Neural crest cell (in vitro differentiated cells): ENCODE data around the gene BSN. TPM values are rescaled to one million over a fixed set of nuclear protein-coding genes. Genes with fewer than 3 reads are reported as not detected.

Source experiments
- DNase-seq: peaks from one replicate; pipeline ENCODE4 v3.0.0; 2021; ENCODE audit warnings: low read depth, mixed read lengths, low spot score
- H3K27ac Mint-ChIP-seq: one replicate; pipeline ENCODE4 v1.8.0; 2021; ENCODE audit warnings: mild to moderate bottlenecking, mixed read lengths; ENCODE audit not compliant: unreplicated experiment
- H3K27me3 Mint-ChIP-seq: 2 replicates; pipeline ENCODE4 v1.8.0; 2021; ENCODE audit warnings: low read depth, mild to moderate bottlenecking, mixed read lengths
- H3K36me3 Mint-ChIP-seq: 2 replicates; pipeline ENCODE4 v1.8.0; 2021; ENCODE audit warnings: low read depth, mild to moderate bottlenecking, mixed read lengths
- H3K4me1 Mint-ChIP-seq: 2 replicates; pipeline ENCODE4 v1.8.0; 2021; ENCODE audit warnings: mixed read lengths
- H3K4me3 Mint-ChIP-seq: one replicate; pipeline ENCODE4 v1.8.0; 2021; ENCODE audit warnings: mild to moderate bottlenecking, mixed read lengths
- H3K9me3 Mint-ChIP-seq: 2 replicates; pipeline ENCODE4 v1.8.0; 2021; ENCODE audit warnings: mixed read lengths
- CTCF ChIP-seq: fragments of 200-600 bp; sonication (generic); conservative IDR thresholded peaks from 2 replicates; pipeline ENCODE4 v1.5.0; 2021; ENCODE audit warnings: antibody characterized with exemption, mild to moderate bottlenecking
- total RNA-seq: library from RNA; stranded (reverse); gene quantifications from 2 replicates; pipeline ENCODE4 v1.2.1, GENCODE V29; 2021

BSN gene
- total RNA-seq, 1 donor from 2014 or later, result 6.5 TPM

GRCh38 chr3:49673121-49673714 lies 118.9 kb downstream of the BSN start:
- Mint-ChIP-seq H3K27me3 (peaks cover 2% of the 10 kb centered on the region), H3K9me3 (no peaks in the 10 kb centered on the region), H3K4me1 (peaks cover 31% of the 10 kb centered on the region), H3K27ac (peak overlapping the region; percentile 95), H3K36me3 (no peaks in the 10 kb centered on the region), H3K4me3 (peak overlapping the region; percentile 98)
- no peak for DNase-seq
- TF ChIP-seq CTCF, result no peak

- H3K27me3 Mint-ChIP-seq, result peaks cover 2% of the 10 kb centered on the region
- peak; percentile 98 for DNase-seq
- H3K4me1 Mint-ChIP-seq, result peaks cover 27% of the 10 kb centered on the region
- peak within 1 kb of the TSS; percentile 95 for H3K27ac Mint-ChIP-seq
- no peak for TF ChIP-seq CTCF
- no peaks in the 10 kb centered on the region for H3K9me3 Mint-ChIP-seq
- peak within 1 kb of the TSS; percentile 98 for H3K4me3 Mint-ChIP-seq
- no peaks in the 10 kb centered on the region for H3K36me3 Mint-ChIP-seq
Observed at GRCh38 chr3:49673715-49674496, 119.6 kb downstream of the BSN start, which contains the start of gene APEH. APEH (plus strand) TSS chr3:49674351; CDS start chr3:49674402, 51 bp downstream.

- H3K27me3 Mint-ChIP-seq, result peaks cover 2% of the 10 kb centered on the region
- no peak for DNase-seq
- no peak for TF ChIP-seq CTCF
- H3K4me1 Mint-ChIP-seq, result peaks cover 27% of the 10 kb centered on the region
- no peaks in the 10 kb centered on the region for H3K9me3 Mint-ChIP-seq
- H3K36me3 Mint-ChIP-seq, result no peaks in the 10 kb centered on the region
- peak overlapping the region; percentile 98 for H3K4me3 Mint-ChIP-seq
- no peak overlapping the region for H3K27ac Mint-ChIP-seq
Observed at GRCh38 chr3:49674497-49674983, 120.3 kb downstream of the BSN start.

- H3K4me1 Mint-ChIP-seq, result peaks cover 27% of the 10 kb centered on the region
- no peak for TF ChIP-seq CTCF
- DNase-seq, result no peak
- peak overlapping the region; percentile 98 for H3K4me3 Mint-ChIP-seq
- peaks cover 2% of the 10 kb centered on the region for H3K27me3 Mint-ChIP-seq
- H3K27ac Mint-ChIP-seq, result peak overlapping the region; percentile 78
- peaks cover 5% of the 10 kb centered on the region for H3K36me3 Mint-ChIP-seq
- H3K9me3 Mint-ChIP-seq, result no peaks in the 10 kb centered on the region
Observed at GRCh38 chr3:49675912-49676311, 121.6 kb downstream of the BSN start.

GRCh38 chr3:49680493-49681231 lies 126.4 kb downstream of the BSN start:
- Mint-ChIP-seq H3K4me3 (no peak overlapping the region), H3K4me1 (no peaks in the 10 kb centered on the region), H3K36me3 (peaks cover 5% of the 10 kb centered on the region), H3K27ac (no peak overlapping the region), H3K9me3 (no peaks in the 10 kb centered on the region), H3K27me3 (peaks cover 4% of the 10 kb centered on the region)
- no peak for DNase-seq
- no peak for TF ChIP-seq CTCF
